Activated naive CD4-positive, alpha-beta T cell treated with anti-CD3 and anti-CD28 coated beads, Interleukin-2, amount 50 U/mL, for 16 hours (primary cell): Measurements from ENCODE around the gene IL17RD.
"Not testable (repeated sequence)": the region's sequence is repeated elsewhere in the genome, so short reads cannot be mapped to it uniquely, and the experiment has no call there.

Experiments used
- DNase-seq: peaks from one replicate; pipeline ENCODE4 v3.0.0-alpha.2; 2020

Gene IL17RD

DNA sequence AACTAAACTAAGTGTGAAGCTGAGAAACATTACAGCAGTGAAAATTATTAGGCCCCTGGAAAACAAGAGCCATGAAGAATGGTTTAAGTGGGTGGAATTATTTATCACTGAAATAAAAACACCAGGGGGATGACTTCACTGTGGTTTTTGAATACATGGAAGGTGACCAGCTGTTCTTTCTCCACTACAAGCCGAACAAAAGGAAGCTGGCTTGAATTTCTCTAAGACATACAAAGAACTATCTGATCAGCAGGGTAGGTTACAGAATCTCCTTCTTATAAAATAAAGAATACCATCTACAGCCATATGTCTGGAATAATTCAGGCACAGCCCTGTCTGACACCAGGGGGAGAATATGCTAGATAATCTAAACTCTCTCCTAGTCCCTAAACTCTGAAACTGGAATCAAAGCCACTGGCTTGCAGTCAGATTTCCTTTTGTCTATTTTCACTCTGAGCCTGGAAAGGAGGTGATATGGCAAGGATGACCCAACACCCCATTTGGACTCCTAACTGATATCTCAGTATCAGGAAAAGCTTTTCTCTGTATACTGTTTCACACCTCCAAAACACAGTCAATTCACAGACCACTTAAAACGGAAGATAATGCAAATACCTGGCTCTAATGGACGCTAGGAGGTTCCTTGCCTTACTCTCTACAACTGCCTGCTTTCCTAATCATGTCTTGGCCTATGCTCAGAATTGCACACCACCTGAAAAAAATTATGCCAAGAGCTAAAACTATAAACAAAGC is 73.5 kb downstream of the IL17RD start:
- no peak for DNase-seq

DNA sequence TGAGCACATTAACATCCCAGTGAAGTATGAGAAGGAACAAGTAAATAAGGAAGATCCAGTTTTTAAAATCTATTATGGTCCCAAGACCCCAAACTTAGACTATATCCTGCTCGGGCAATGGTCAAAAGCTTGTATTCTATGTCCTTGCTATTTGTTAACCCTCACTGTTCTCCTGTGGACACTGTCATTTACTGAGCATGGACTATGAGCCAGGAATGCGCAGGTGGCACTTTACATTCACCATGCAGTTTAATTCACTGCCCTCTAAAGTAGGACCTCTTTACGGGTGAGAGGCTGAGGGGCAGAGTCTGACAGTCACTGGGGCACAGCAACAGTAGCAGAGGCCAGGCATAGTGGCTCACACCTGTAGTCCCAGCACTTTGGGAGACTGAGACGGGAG is 76.1 kb downstream of the IL17RD start:
- no peak for DNase-seq

DNA sequence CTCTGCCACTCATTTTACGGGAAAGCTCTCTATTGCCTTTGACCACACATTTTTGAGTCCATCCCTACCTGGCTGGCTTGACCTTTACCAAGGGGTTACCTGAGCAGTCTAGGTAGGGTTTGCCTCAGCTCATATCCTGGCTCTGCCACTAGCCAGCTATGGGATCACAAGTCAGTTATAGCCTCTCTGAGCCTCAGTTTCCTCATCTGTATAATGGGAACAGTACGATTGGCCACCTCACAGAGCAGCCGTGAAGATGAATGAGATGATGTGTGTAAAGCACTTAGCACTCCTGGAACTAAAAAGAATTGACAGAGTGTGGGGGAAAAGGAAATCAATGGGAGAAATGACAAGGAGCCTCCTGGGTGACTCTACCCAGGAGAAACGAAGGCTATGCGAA is 76.7 kb downstream of the IL17RD start:
- no peak for DNase-seq

DNA sequence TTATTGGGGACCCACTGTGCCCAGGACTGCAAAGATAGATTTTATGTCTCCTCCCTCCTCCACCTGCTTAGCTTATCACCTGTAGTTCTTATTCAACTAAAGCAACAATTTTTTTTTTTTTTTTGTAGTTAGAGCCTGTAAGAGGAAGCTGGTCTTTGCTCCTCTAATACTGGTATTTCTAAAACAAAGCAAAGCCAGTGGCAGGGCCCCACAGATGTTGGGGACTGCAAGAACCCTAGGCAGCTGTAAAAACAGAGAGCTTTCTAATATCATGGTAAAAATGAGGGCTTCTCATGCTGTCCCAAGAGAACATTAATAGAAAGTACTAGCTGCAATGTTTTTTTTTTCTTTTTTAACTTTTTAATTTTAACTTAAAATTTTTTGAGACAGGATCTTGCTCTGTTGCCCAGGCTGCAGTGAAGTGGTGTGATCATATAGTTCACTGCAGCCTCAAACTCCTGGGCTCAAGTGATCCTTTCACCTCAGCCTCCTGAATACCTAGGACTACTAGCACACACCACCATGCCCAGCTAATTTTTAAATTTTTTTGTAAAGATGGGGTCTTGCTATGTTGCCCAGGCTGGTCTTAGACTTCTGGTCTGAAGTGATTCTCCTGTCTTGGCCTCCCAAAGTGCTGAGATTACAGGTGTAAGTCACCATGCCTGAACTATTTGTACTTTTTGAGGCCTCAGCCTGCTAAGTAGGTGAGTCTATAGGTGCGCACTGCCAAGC is 77.6 kb downstream of the IL17RD start:
- no peak for DNase-seq

DNA sequence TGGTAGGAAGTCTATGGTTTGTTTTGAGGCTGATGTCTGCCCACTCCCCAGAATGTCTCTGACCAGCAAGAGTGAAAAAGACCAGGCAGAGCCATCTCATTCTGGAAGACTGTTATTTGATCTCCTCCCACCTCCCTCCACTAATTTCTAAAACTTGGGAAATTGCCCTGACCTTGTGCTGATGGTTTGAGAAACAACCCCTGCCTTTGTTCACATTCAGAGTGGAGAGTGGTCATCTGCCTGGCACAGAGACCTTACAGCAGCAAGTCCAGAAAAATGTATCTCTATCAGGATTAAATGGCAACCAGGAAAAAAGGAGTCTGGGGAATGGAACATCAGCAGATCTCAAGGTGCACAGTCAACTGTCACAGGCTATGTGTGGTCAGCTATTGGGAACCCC is 79.0 kb downstream of the IL17RD start:
- DNase-seq, result no peak

DNA sequence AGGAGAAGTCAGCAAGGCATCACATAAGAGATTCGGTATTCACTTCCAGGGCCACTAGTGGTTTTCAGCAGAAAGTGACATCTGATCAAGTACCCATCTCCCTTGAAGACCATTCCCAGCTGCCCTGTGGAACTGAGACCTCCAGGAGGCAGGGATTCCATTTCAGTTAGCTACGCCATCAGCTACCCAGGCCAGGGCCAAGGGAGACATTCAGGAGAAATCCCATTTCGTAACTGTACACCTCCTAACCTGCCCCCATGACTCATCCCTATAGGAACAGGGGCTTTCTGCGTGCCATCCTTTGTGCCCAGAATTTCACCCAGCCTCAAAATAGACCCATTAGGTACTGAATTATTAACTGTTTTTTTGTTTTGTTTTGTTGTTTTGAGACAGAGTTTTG is 79.9 kb downstream of the IL17RD start:
- DNase-seq, result no peak

DNA sequence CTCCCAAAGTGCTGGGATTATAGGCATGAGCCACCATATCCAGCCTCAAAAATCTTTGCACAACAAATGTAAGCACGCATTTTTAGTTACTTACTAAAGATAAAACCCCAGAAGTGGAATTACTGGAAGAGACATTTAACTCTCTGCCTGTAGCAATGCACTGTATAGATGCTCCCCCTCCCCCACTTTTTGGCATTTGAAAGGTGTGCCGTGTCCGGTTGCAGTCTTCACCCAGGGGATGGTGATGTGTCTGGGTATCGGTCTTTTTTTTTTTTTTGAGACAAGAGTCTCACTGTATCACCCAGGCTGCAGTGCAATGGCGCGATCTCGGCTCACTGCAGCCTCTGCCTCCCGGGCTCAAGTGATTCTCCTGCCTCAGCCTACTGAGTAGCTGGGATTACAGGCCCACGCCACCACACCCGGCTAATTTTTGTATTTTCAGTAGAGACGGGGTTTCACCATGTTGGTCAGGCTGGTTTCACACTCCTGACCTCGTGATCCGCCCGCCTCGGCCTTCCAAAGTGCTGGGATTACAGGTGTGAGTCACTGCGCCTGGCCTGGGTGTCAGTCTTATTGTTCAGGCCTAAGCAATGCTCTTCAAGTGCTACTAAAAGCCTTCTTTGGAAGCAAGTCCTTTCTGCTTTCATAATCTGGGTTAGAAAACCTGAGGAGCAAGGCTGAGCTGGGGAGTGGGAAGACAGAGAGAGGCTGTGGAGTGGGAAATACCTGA is 81.7 kb downstream of the IL17RD start:
- not testable (repeated sequence) for DNase-seq

DNA sequence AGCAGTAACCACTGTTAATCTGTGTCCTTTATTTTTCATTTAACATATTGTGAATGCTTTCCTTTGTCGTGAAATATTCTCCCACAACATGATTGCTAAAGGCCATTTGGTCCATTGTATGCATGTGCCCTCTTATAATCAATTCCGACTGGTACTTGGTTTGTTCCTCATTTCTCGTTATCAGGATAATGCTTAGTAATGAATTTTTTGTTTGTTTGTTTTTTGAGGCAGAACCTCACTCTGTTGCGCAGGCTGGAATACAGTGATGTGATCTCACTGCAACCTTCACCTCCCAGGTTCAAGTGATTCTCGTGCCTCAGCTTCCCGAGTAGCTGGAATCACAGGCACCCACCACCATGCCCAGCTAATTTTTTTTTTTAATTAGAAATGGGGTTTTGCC is 82.7 kb downstream of the IL17RD start:
- DNase-seq, result no peak

DNA sequence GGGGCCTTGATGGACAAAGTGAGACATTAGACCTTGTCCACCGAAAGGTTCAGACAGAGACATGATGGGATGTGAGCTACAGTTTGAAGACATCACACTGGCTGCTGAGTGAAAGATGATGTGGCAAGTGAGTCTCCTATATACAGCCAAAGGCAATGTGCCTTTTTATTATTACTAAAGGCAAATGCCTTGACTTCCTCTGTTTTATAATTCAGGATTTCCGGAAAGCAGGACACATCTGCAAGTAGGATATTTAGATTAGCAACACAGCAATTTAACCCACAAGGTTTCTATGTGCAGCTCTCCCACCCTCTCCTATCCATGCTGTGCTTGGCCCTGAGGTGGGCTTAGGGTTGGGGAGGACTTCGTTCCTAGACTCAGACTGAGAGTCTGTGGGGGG is 84.0 kb downstream of the IL17RD start:
- DNase-seq, result no peak

DNA sequence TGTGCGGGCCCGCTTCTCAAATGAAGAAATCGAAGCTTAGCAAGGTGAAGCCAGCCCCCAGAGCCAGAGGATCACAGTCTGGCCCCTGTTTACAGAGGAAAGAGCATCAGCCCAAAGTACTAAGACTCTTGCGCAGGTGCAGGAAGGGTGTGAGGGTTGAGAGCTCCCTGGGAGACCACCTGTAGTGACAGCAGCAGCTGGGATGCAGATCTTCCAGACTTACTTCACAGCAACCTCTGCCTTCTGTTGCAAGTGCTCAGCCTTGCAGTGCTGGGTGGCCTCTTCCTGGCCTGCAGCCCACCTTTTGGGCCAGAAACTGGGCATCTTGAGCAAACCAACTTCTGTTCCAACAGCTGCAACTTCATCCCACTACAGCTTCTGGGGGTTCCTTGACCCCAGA is 85.0 kb downstream of the IL17RD start:
- DNase-seq, result no peak

DNA sequence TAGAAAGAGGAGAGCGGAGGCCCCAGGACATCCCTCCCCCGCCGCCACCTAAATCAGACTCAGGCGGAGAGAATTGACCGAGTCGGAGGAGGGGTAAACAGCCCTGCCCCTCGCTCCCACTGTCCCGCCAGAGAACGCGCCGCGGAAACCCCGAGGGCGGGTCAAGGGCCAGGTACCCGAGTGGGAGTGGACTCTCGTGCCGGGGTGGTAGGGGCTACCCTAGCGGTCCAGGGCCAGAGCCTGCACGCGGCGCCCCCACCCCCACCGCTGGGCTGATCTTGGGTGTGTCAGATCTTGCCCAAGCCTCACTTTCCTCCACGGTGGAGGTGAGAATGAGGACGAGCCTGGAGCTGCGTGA is 85.7 kb downstream of the IL17RD start:
- DNase-seq, result no peak

DNA sequence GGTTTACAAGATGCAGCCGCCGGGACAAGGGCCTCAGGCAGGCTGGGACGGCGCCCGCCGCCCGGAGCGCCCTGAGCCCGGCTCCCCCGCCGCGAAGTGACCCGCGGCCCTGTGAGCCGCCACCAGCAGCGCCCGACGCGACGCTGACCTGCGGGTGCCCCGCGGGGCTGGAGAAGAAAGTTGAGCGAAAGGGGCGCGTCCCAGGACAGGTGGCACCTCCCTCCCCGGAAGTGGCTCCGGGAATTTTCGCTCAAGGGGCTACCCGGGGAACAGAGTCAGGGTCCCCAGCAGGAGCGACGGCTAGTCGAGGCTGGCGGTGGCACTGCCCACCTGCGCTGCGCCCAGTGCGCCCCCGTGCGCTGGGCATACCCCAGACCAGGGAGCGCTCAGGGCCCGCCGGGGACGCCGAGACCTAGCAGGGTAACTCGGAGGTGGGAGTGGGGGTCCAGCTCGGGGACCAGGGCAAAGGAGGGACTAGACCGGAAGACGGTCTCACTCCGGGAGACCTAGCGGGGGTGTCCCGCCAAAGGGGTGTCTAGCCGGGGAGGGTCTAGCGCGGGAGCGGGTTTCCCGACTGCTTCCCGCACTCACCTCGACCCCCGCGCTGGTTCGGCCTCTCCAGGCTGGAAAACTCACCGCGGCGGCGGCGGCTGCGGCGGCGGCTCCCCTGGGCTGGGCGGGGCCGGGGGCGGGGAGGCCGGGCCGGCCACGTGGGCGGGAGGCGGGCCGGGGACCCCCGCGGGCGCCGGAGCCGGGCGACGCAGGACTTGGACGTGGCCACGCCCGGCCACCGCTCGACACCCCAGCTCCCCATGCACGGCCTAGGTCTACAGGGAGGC is 86.3 kb downstream of the IL17RD start:
- DNase-seq, result peak; percentile 14

DNA sequence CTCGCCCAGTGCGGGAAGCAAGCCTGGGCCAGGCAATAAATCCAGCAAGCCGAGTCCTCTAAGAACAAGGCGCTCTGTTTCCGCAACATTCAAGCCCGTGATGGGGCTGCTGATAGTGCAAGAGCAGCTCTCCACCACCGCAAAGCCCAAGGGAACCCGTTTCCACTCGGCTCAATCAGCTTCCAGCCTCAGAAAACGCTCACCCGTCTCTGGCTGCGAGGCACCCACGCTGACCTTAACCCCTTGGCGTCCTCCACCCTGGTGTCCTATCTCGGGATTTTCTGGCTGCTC is 86.9 kb downstream of the IL17RD start:
- DNase-seq, result peak; percentile 25

DNA sequence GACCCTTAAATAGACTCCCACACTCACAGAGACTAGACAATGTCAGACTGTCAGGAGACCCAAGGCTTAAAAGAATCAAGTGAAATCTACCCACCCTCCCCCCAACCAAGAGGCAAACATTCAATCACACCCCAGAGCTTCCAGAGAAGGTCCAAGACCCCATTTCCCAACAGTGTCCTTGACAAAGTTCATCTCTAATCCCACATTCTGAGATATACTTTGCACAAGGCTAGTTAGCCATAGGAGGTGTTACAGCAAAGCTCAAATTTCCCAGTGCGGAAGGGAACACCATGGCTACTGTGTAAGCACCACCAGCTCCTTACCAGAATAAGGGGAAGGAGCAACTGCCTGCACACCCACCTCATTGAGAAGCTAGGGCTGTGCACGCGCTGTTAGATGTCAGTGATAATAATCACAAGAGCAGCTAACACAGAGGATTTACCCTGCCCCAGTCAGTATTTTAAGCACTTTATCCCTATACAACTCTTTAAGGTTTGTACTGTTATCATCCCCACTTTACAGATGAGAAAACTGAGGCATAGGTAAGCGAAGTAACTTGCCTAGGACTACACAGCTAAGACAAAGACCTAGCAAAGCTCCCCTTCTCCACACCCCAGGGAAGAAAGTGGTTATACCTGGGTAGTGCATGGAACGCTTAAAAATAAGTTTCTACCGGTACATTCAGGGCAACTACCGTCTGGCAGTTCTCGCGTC is 87.4 kb downstream of the IL17RD start:
- DNase-seq, result no peak

DNA sequence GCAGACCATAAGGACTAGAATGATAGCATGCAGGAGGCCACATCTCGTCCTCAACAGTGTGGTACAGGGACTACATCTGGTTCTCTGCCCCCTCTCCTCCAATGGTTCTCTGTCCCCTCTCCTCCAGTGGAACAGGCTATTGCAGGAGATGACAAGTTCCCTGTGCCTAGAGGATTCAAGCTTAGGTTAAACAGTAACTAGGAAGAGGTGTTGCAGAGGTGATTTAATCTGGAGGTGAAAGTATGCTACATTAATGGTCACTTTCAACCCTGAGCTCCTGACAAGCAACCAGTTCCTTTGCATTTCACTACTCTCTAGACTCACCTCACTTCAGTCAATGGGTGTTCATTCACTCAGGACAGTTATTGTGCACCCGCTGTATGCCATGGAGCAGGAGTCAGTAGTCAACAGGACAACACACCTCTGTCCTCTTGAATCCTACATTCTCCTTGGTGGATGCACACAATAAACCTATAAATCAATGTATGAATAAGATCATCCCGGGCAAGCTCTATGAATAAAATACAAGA is 88.7 kb downstream of the IL17RD start:
- DNase-seq, result no peak

DNA sequence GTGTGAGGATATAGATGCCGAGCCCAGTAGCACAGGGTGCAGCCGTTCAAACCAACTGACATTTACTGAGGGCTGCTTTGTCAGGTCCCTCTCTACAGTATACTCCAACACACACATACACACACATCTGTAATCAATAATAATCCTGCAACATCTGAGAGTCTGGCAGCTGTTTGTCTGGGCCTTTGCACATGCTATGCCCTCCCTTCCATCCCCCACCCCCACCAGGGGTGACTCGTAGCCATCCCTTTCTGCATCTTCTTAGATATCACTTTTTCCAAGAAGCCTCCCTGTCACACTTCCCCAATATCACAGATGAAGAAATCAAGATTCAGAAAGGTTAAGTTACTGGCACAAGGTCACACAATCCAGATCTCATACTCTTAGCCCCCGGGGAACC is 91.0 kb downstream of the IL17RD start:
- no peak for DNase-seq

DNA sequence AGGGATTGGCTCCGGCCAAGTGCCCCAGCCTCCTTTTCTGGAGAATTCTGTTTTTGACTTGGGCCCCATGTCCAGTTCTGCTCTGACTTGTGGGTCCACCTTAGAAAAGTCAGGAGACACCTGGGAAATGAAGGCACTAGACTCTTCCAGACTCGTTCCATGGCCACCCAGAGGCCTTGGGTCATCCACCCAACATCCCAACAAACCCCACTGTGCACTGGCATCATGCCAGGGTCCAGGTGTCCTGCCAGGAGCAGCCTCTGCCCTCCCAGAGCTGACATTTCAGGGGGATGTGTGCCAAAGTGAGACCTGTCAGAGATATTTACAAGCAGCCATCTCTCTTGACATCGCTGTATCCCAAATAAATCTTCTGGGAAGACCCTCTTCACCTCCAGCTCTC is 91.5 kb downstream of the IL17RD start:
- DNase-seq, result no peak

DNA sequence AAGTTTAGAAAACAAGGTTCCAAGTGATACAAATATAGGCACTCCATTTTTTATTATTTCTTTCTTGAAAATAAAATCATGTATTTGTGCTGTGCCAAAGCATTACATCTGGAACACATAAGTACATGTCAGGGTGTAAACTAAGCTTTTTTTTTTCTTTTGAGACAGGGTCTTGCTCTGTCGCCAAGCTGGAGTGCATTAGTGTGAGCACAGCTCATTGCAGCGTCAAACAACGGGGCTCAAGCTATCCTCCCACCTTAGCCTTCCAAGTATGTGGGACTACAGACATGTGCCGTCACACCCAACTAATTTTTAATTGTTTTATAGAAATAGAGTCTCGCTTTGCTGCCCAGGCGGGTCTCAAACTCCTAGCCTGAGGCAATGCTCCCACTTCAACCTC is 95.7 kb downstream of the IL17RD start:
- DNase-seq, result no peak

DNA sequence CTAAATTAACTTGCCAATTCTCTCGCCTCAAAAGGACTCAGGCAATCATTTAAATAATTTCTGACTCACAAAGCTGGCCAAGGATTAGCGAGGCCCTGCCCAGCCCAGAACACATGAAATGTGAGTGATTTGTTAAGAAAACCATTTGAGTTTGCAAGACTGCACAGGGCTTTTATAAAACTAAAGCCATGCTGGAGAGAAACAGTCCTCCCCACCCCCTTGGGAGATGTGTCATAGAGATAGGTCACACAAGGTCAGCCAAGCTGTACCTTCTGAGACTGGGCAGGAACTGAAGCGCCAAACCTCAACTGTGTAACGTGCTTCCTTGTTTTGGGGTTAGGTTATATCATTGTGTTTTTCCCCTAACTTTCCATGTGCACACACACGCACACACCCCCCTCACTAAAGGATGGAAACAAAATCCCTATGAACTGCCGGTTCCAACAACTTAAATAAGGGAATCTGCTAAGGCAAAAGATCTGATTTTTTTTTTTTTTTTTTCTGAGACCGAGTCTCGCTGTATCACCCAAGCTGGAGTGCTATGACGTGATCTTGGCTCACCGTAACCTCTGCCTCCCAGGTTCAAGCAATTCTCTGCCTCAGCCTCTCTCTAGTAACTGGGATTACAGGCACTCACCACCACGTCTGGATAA is 96.6 kb downstream of the IL17RD start:
- no peak for DNase-seq

DNA sequence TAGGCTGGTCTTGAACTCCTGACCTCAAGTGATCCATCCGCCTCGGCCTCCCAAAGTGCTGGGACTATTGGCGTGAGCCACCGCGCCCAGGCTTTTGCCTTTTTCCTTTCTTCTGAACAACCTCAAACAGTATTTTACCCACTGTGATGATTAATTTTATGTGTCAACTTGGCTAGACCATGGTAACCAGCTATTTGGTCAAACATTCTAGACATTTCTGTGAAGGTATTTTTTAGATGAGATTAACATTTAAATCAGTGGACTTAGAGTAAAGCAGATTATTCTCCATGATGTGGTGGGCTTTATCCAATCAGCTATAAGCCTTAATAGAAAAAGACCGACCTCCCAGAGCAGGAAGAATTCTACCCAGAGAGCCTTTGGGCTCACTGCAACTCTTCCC is 98.7 kb downstream of the IL17RD start:
- no peak for DNase-seq

DNA sequence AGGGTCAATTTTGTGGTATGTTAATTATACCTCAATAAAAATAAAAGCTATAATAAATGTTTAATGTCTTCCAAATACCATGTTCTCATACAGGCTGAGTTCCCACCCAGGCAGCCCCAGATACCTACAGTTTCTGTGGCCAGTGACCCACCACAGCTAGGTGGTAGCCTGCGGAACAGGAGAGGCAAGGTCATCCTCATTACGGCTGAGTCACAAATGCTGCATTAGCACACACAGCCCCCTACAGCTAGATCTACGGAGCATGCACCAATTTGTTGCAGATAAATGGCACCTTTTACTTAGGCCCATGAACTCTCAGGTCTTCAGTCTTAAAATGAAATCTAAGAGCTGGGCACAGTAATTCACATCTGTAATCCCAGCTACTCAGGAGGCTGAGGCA is 99.6 kb downstream of the IL17RD start:
- no peak for DNase-seq

DNA sequence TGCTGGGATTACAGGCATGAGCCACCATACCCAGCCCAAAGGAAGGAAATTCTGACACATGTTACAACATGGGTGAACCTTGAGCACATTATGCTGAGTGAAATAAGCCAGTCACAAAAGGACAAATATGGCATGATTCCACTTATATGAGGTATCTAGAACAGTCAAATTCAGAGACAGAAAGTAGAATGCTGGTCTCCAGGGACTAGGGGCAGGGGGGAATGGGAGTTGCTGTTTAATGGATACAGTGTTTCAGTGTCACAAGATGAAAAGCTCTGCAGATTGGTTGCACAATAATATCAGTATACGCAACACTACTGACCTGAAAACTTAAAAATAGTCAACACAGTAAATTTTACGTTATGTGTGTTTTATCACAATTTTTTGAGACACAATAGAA is 100.6 kb downstream of the IL17RD start:
- DNase-seq, result no peak
